ENCODE measurements around the gene CRCP. TPM values are rescaled to one million over a fixed set of nuclear protein-coding genes. Genes with fewer than 3 reads are reported as not detected.

Gene CRCP
- total RNA-seq, 1 donor: 44.9 TPM

GRCh38 chr7:66138994-66139752 is 24.5 kb downstream of the CRCP start:
- DNase-seq (ENCODE audit: insufficient read length, low spot score, missing footprints): peak; percentile 3
- H3K27ac ChIP-seq (ENCODE audit: low read depth, low read length): peak overlapping the region; percentile 24
- no peak for TF ChIP-seq CTCF (IDR thresholded peaks at IDR 0.05; ENCODE audit: extremely low read depth, low read depth, low read length)
- H3K79me2 ChIP-seq (ENCODE audit: insufficient read depth, low read length): peaks cover 31% of the 10 kb centered on the region
- no peak overlapping the region for H3K4me2 ChIP-seq (ENCODE audit: insufficient read depth, low read length)
- H3K4me3 ChIP-seq (ENCODE audit: insufficient read depth, low read length): no peak overlapping the region
- H4K20me1 ChIP-seq (ENCODE audit: insufficient read depth, low read length): peaks cover 4% of the 10 kb centered on the region
- no peak overlapping the region for H2AFZ ChIP-seq (ENCODE audit: low read length)
- H3K9me3 ChIP-seq (ENCODE audit: low read depth, low read length): no peaks in the 10 kb centered on the region
- H3K4me1 ChIP-seq (ENCODE audit: insufficient read depth, low read length): peaks cover 22% of the 10 kb centered on the region
- no peaks in the 10 kb centered on the region for H3K27me3 ChIP-seq (ENCODE audit: insufficient read depth, low read length)
- peaks cover 45% of the 10 kb centered on the region for H3K36me3 ChIP-seq (ENCODE audit: insufficient read depth, low read length)

- peaks cover 22% of the 10 kb centered on the region for H3K4me1 ChIP-seq (ENCODE audit: insufficient read depth, low read length)
- H3K36me3 ChIP-seq (ENCODE audit: insufficient read depth, low read length): peaks cover 40% of the 10 kb centered on the region
- H3K79me2 ChIP-seq (ENCODE audit: insufficient read depth, low read length): peaks cover 32% of the 10 kb centered on the region
- H3K4me2 ChIP-seq (ENCODE audit: insufficient read depth, low read length): no peak overlapping the region
- no peaks in the 10 kb centered on the region for H3K27me3 ChIP-seq (ENCODE audit: insufficient read depth, low read length)
- DNase-seq (ENCODE audit: insufficient read length, low spot score, missing footprints): no peak
- no peak overlapping the region for H2AFZ ChIP-seq (ENCODE audit: low read length)
- H3K9me3 ChIP-seq (ENCODE audit: low read depth, low read length): no peaks in the 10 kb centered on the region
- peak overlapping the region; percentile 24 for H3K27ac ChIP-seq (ENCODE audit: low read depth, low read length)
- TF ChIP-seq CTCF (IDR thresholded peaks at IDR 0.05; ENCODE audit: extremely low read depth, low read depth, low read length): peak; percentile 77
- H3K4me3 ChIP-seq (ENCODE audit: insufficient read depth, low read length): no peak overlapping the region
- peaks cover 4% of the 10 kb centered on the region for H4K20me1 ChIP-seq (ENCODE audit: insufficient read depth, low read length)
Measured at GRCh38 chr7:66140924-66141323, 26.3 kb downstream of the CRCP start.

GRCh38 chr7:66142334-66142733 is 27.7 kb downstream of the CRCP start:
- Histone ChIP-seq H4K20me1 (ENCODE audit: insufficient read depth, low read length) (peaks cover 4% of the 10 kb centered on the region), H3K79me2 (ENCODE audit: insufficient read depth, low read length) (peaks cover 31% of the 10 kb centered on the region), H2AFZ (ENCODE audit: low read length) (no peak overlapping the region), H3K9me3 (ENCODE audit: low read depth, low read length) (no peaks in the 10 kb centered on the region), H3K4me2 (ENCODE audit: insufficient read depth, low read length) (no peak overlapping the region), H3K36me3 (ENCODE audit: insufficient read depth, low read length) (peaks cover 37% of the 10 kb centered on the region), H3K27ac (ENCODE audit: low read depth, low read length) (no peak overlapping the region), H3K4me1 (ENCODE audit: insufficient read depth, low read length) (peaks cover 26% of the 10 kb centered on the region), H3K27me3 (ENCODE audit: insufficient read depth, low read length) (no peaks in the 10 kb centered on the region), H3K4me3 (ENCODE audit: insufficient read depth, low read length) (no peak overlapping the region)
- no peak for TF ChIP-seq CTCF (IDR thresholded peaks at IDR 0.05; ENCODE audit: extremely low read depth, low read depth, low read length)
- DNase-seq (ENCODE audit: insufficient read length, low spot score, missing footprints): no peak

- Histone ChIP-seq H3K36me3 (ENCODE audit: insufficient read depth, low read length) (peaks cover 37% of the 10 kb centered on the region), H3K4me3 (ENCODE audit: insufficient read depth, low read length) (no peak overlapping the region), H3K4me1 (ENCODE audit: insufficient read depth, low read length) (peaks cover 27% of the 10 kb centered on the region), H3K27me3 (ENCODE audit: insufficient read depth, low read length) (no peaks in the 10 kb centered on the region), H3K4me2 (ENCODE audit: insufficient read depth, low read length) (no peak overlapping the region), H3K27ac (ENCODE audit: low read depth, low read length) (no peak overlapping the region), H4K20me1 (ENCODE audit: insufficient read depth, low read length) (peaks cover 4% of the 10 kb centered on the region), H3K79me2 (ENCODE audit: insufficient read depth, low read length) (peaks cover 30% of the 10 kb centered on the region), H2AFZ (ENCODE audit: low read length) (no peak overlapping the region), H3K9me3 (ENCODE audit: low read depth, low read length) (no peaks in the 10 kb centered on the region)
- DNase-seq (ENCODE audit: insufficient read length, low spot score, missing footprints): no peak
- no peak for TF ChIP-seq CTCF (IDR thresholded peaks at IDR 0.05; ENCODE audit: extremely low read depth, low read depth, low read length)
Measured at GRCh38 chr7:66142996-66143395, 28.3 kb downstream of the CRCP start.

All from osteoblast (primary cell).